HFF-Myc (cell line): ENCODE results near the gene SLC39A2.
"Not testable (repeated sequence)": the region's sequence is repeated elsewhere in the genome, so short reads cannot be mapped to it uniquely, and the experiment has no call there.

Experiments used
- DNase-seq: peaks from one replicate; pipeline ENCODE4 v3.0.0-alpha.2; 2011; ENCODE audit warnings: low read depth; ENCODE audit errors: extremely low read depth
- H3K4me3 ChIP-seq: replicated peaks from 2 replicates; pipeline ENCODE4 v1.5.1; 2011; ENCODE audit warnings: low read depth, mild to moderate bottlenecking, control low read depth, low read length
- CTCF ChIP-seq: IDR thresholded peaks from 2 replicates; pipeline ENCODE4 v1.5.1; 2012; ENCODE audit warnings: mild to moderate bottlenecking, low read depth, low read length, control low read depth; ENCODE audit errors: missing control alignments

Gene SLC39A2

GRCh38 chr14:20971705-20972021 lies 27.4 kb upstream of the SLC39A2 start:
- no peak for DNase-seq
- H3K4me3 ChIP-seq = peak overlapping the region; percentile 58
- no peak for TF ChIP-seq CTCF

GRCh38 chr14:20973501-20973900 lies 25.6 kb upstream of the SLC39A2 start:
- no peak for DNase-seq
- no peak overlapping the region for H3K4me3 ChIP-seq
- no peak for TF ChIP-seq CTCF

GRCh38 chr14:20976291-20976690 lies 22.8 kb upstream of the SLC39A2 start:
- DNase-seq = no peak
- H3K4me3 ChIP-seq = no peak overlapping the region
- TF ChIP-seq CTCF = no peak

GRCh38 chr14:20978687-20979086 lies 20.4 kb upstream of the SLC39A2 start:
- DNase-seq = no peak
- no peak for TF ChIP-seq CTCF
- no peak overlapping the region for H3K4me3 ChIP-seq

- DNase-seq = no peak
- no peak for TF ChIP-seq CTCF
These were observed 18.2 kb upstream of the SLC39A2 start for GRCh38 chr14:20980906-20981305.

GRCh38 chr14:20982646-20983369 lies 16.3 kb upstream of the SLC39A2 start:
- no peak overlapping the region for H3K4me3 ChIP-seq
- TF ChIP-seq CTCF = no peak
- DNase-seq = no peak

More at GRCh38 chr14:20980906-20981305, 18.2 kb upstream of the SLC39A2 start:
- H3K4me3 ChIP-seq = no peak overlapping the region

- not testable (repeated sequence) for DNase-seq, H3K4me3 ChIP-seq
These were observed 13.4 kb upstream of the SLC39A2 start for GRCh38 chr14:20985650-20986049.
